HFFc6 (cell line): Measurements from ENCODE around the gene ZMAT5. TPM values are rescaled to one million over a fixed set of nuclear protein-coding genes. Genes with fewer than 3 reads are reported as not detected.
A peak's percentile ranks its signal among the peaks of the same experiment; 100 is the strongest.

Experiments
- DNase-seq: peaks from one replicate; pipeline ENCODE4 v3.0.0-alpha.2; 2018
- H3K27ac Mint-ChIP-seq: 2 replicates; pipeline ENCODE4 v1.8.0; 2020; ENCODE audit warnings: mild to moderate bottlenecking, mixed read lengths
- H3K27me3 Mint-ChIP-seq: 2 replicates; pipeline ENCODE4 v1.8.0; 2021; ENCODE audit warnings: mild to moderate bottlenecking, moderate library complexity, mixed read lengths; ENCODE audit not compliant: insufficient read depth
- H3K36me3 Mint-ChIP-seq: 2 replicates; pipeline ENCODE4 v1.8.0; 2021; ENCODE audit warnings: low read depth, mixed read lengths
- H3K4me1 Mint-ChIP-seq: 2 replicates; pipeline ENCODE4 v1.8.0; 2020; ENCODE audit warnings: low read depth, mixed read lengths
- H3K4me3 Mint-ChIP-seq: 2 replicates; pipeline ENCODE4 v1.8.0; 2020; ENCODE audit warnings: mild to moderate bottlenecking, moderate library complexity, mixed read lengths
- H3K9me3 Mint-ChIP-seq: 2 replicates; pipeline ENCODE4 v1.8.0; 2020; ENCODE audit warnings: mild to moderate bottlenecking, mixed read lengths
- total RNA-seq, 6 experiments: library from RNA; stranded (reverse); fragmentation: NEBNext Ultra II Directional; extraction: Animal tissue kit (Norgen Biotek cat#: 25700); gene quantifications; 2 replicates in 1 of 6; 3 replicates in 5 of 6; pipeline ENCODE4 v1.2.3, GENCODE V29; 2021
- TF ChIP-seq, protein P1 (sequence below): fragments of 200-600 bp; sonication (generic); IDR thresholded peaks from 2 replicates; pipeline ENCODE4 v1.5.0; 2021; ENCODE audit warnings: antibody characterized with exemption, mild to moderate bottlenecking

ZMAT5 gene
- total RNA-seq, 6 experiments from 2014 or later: 24.9 to 28.6 (median 26.1) TPM

- TF ChIP-seq, protein P1, sequence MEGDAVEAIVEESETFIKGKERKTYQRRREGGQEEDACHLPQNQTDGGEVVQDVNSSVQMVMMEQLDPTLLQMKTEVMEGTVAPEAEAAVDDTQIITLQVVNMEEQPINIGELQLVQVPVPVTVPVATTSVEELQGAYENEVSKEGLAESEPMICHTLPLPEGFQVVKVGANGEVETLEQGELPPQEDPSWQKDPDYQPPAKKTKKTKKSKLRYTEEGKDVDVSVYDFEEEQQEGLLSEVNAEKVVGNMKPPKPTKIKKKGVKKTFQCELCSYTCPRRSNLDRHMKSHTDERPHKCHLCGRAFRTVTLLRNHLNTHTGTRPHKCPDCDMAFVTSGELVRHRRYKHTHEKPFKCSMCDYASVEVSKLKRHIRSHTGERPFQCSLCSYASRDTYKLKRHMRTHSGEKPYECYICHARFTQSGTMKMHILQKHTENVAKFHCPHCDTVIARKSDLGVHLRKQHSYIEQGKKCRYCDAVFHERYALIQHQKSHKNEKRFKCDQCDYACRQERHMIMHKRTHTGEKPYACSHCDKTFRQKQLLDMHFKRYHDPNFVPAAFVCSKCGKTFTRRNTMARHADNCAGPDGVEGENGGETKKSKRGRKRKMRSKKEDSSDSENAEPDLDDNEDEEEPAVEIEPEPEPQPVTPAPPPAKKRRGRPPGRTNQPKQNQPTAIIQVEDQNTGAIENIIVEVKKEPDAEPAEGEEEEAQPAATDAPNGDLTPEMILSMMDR: peak; percentile 60; the same call in 1 of the 2 replicates
- H3K27ac Mint-ChIP-seq: no peak overlapping the region
- peaks cover 3% of the 10 kb centered on the region; the same call in 1 of the 2 replicates for H3K27me3 Mint-ChIP-seq
- no peak overlapping the region for H3K4me3 Mint-ChIP-seq
- H3K9me3 Mint-ChIP-seq: no peaks in the 10 kb centered on the region
- H3K36me3 Mint-ChIP-seq: peaks cover 27% of the 10 kb centered on the region
- H3K4me1 Mint-ChIP-seq: peaks cover 24% of the 10 kb centered on the region; the same call in 1 of the 2 replicates
- DNase-seq: peak; percentile 43
Observed at GRCh38 chr22:29813563-29813962, 46.8 kb upstream of the ZMAT5 start.

DNA sequence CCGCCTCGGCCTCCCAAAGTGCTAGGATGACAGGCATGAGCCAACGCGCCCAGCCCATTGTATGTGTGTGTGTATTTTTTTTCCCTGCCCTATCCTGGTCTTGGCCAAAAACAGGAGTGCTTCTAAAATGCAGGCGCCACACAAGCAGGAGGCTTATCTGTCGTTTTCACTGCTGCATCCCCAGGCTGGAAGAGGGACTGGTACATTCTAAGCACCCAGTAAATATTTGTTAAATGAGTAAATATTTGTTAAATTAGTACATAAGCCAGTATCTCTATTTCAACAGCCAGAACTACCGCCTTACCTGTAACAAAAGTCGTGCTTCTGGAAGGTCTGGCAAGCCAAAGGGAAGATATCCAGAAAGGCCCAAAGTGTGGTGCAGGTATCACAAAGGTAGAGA lies 46.3 kb upstream of the ZMAT5 start:
- peaks cover 3% of the 10 kb centered on the region; the same call in 1 of the 2 replicates for H3K27me3 Mint-ChIP-seq
- no peak overlapping the region for H3K4me3 Mint-ChIP-seq
- no peak for DNase-seq
- TF ChIP-seq, protein P1: no peak
- peaks cover 24% of the 10 kb centered on the region; the same call in 1 of the 2 replicates for H3K4me1 Mint-ChIP-seq
- H3K36me3 Mint-ChIP-seq: peaks cover 26% of the 10 kb centered on the region
- no peak overlapping the region for H3K27ac Mint-ChIP-seq
- no peaks in the 10 kb centered on the region for H3K9me3 Mint-ChIP-seq

DNA sequence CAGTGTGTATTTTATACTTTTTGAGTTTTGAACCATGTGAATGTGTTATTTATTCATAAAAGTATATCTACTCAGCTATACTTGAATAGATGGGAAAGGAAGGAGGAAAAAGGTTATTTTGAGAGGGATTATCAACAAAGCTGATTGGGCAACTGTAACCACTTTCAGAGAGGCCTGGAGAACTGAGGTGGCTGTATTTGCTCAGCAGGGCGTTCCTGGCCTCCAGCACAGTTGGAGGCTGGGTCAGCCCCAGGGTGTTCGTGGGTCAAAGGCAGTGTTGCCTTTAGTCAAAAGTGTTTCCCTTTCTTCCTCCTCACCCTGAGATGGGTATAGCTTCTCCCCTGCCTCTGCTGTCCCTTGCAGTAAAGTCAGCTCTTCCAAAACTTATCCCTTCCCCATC lies 44.6 kb upstream of the ZMAT5 start:
- no peaks in the 10 kb centered on the region for H3K9me3 Mint-ChIP-seq
- no peak overlapping the region for H3K27ac Mint-ChIP-seq
- no peak for DNase-seq
- H3K27me3 Mint-ChIP-seq: peaks cover 3% of the 10 kb centered on the region; the same call in 1 of the 2 replicates
- H3K4me1 Mint-ChIP-seq: peaks cover 16% of the 10 kb centered on the region; the same call in 1 of the 2 replicates
- H3K36me3 Mint-ChIP-seq: peaks cover 26% of the 10 kb centered on the region
- TF ChIP-seq, protein P1: no peak
- no peak overlapping the region for H3K4me3 Mint-ChIP-seq

DNA sequence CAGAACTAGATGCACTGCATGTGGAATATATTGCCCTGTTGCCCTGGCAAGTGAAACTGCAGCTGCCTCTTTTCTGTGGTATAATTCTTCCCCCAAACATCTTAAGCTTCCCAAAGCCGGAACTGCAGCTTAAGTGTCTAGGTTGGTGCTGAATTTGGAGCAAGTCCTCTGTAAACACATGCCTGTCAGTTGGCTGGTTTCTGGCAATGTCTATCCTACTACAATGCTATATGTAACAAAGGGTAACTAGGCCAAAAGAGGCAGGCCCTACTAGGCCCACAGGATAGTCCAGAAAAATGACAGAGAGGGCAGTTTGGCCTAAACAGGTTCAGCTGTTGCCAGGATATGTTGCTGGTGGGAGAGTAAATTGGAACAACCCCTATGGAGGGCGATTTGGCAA lies 43.4 kb upstream of the ZMAT5 start:
- no peaks in the 10 kb centered on the region for H3K9me3 Mint-ChIP-seq
- H3K36me3 Mint-ChIP-seq: peaks cover 26% of the 10 kb centered on the region
- peaks cover 12% of the 10 kb centered on the region; the same call in 1 of the 2 replicates for H3K4me1 Mint-ChIP-seq
- H3K27ac Mint-ChIP-seq: no peak overlapping the region; the same call in 1 of the 2 replicates
- H3K4me3 Mint-ChIP-seq: no peak overlapping the region
- H3K27me3 Mint-ChIP-seq: peaks cover 3% of the 10 kb centered on the region
- no peak for DNase-seq
- TF ChIP-seq, protein P1: no peak

DNA sequence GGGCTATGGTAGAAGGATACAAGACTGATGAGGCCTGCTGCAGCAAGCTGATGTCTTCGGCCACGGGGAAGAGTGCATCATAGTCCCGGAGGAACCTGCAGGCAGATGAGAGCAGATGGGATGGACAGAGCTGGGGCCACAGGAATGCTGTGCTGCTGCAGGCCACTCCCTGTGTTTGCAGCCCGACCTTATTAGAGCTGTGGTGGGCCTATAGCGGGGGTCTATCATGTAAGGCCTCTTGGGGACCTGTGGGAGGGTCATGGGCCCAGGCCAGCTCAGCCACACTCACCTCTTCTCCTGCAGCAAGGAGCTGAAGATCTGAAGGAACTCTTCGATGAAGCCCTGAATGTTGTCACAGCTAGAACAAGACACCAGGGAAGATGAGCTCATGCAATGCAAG lies 39.4 kb upstream of the ZMAT5 start:
- DNase-seq: no peak
- no peaks in the 10 kb centered on the region; the same call in 1 of the 2 replicates for H3K27me3 Mint-ChIP-seq
- TF ChIP-seq, protein P1: no peak
- H3K27ac Mint-ChIP-seq: no peak overlapping the region; the same call in 1 of the 2 replicates
- H3K36me3 Mint-ChIP-seq: peaks cover 14% of the 10 kb centered on the region; the same call in 1 of the 2 replicates
- H3K4me3 Mint-ChIP-seq: no peak overlapping the region
- no peaks in the 10 kb centered on the region for H3K9me3 Mint-ChIP-seq
- H3K4me1 Mint-ChIP-seq: peaks cover 4% of the 10 kb centered on the region; the same call in 1 of the 2 replicates
